ENCODE measurements around the gene BLVRB.
"Not testable (repeated sequence)": the region's sequence is repeated elsewhere in the genome, so short reads cannot be mapped to it uniquely, and the experiment has no call there.

BLVRB gene

DNA sequence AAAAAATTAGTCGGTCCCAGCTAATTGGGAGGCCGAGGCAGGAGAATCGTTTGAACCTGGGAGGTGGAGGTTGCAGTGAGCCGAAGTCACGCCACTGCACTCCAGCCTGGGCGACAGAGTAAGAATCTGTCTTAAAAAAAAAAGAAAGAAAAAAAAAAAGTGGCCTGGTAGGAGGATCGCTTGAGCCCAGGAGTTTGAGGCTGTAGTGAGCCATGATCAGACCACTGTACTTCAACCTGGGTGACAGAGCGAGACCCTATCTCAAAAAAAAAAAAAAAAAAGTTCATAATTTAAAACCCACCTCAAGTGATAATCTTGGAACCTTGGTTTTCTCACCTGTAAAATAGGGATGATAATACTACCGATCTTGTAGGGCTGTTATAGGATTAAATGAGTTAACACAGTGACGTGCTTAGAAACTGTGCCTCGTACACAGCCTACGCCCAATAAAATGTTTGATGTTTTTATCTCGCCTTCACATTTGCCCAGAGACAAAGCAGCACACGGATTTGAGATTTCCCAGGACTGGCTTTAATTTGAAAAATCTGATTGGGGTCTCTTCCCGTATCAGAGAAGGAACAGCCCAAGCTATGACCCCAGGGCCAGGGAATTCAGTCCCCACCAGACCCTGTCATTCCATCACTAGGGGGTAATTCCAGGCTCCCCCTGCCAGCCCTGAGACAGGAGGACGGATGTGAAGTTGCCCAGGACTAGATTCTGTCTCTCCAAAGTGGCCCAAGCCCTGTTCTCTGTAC is 43.4 kb downstream of the BLVRB start:
- DNase-seq, result no peak

- peak; percentile 60 for DNase-seq
Measured at GRCh38 chr19:40420766-40421765, 44.5 kb downstream of the BLVRB start.

- no peak for DNase-seq
Measured at GRCh38 chr19:40420451-40420765, 45.1 kb downstream of the BLVRB start.

- no peak for DNase-seq
Measured at GRCh38 chr19:40419780-40420179, 45.8 kb downstream of the BLVRB start.

GRCh38 chr19:40419066-40419612 is 46.4 kb downstream of the BLVRB start:
- DNase-seq, result no peak

DNA sequence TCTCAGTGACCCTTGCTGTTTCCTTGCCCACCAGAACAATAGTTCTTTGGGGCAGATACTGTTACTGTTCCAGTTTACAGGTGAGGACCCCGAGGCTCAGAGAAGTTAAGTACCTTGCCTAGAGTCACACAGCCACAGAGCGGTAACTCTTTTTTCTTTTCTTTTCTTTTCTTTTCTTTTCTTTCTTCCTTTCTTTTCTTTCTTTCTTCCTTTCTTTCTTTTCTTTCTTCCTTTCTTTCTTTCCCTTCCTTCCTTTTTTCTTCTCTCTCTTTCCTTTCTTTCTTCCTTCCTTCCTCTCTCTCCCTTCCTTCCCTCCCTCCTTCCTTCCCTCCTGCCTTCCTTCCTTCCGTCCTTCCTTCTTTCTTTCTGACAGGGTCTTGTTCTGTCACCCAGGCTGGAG is 47.5 kb downstream of the BLVRB start:
- DNase-seq, result no peak

DNA sequence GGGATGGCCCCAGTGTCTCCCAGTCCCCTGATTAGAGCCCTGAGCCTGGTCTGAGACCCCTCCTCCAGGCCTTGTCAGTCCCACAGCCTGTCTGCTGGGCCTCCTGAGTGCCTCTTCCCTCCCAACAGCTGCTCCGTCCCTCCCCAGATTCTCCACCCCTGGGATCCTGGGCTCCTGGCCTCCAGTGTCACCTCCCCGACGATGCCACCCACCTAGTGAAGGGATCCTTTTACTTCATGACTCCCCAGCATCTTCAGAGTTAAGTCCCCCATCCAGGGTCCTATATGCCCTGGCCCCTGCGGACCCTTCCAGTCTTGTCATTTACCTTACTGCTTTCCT is 47.9 kb downstream of the BLVRB start:
- no peak for DNase-seq

DNA sequence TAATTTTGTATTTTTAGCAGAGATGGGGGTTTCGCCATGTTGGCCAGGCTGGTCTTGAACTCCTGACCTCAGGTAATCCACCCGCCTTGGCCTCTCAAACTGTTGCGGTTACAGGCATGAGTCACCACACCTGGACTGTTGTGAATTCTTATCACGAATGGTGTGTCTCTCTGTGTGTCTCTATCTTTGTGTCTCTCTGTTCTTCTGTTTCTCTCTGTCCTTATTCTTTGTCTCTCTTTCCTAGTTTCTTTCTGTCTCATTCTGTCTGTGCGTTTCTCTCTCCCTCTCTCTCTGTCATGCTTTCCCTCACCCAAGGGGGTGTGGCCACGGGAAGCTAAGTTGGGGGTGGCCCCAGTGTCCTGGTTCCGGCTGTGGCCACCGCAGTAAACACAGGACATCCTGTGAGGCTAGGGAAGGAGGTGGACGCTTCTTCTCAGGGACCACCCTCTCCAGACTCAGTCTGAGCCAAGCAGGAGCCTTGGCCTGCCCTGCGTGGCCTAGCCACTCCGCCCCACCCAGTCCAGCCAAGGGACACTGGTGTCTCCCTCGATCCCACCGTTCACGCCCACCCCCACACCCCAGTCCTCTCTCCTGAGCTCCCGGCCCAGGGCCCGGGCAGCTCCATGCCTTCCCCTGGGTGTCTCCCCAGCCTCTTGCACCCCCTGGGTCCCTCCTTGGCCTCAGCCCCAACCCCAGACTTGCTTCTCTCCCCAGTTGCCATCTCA is 48.5 kb downstream of the BLVRB start:
- no peak for DNase-seq

DNA sequence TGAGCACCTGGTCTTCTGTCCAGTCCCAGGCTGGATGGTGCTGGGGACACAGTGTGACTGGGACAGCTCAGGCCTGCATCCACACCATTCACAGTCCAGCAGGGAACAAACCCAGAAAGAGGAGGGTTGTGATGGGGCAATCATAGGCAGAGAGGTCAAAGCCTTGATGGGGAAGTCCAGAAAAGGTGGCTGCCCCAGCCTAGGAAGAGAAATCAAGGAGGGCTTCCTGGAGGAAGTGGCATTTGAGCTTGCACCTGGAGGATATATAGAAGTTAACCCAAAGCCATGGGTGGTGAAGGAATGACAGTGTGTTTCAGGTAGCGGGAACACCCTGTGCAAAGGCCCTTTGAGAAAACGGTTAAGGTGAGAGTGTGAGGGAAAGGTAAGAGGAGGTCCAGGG is 49.8 kb downstream of the BLVRB start:
- no peak for DNase-seq

DNA sequence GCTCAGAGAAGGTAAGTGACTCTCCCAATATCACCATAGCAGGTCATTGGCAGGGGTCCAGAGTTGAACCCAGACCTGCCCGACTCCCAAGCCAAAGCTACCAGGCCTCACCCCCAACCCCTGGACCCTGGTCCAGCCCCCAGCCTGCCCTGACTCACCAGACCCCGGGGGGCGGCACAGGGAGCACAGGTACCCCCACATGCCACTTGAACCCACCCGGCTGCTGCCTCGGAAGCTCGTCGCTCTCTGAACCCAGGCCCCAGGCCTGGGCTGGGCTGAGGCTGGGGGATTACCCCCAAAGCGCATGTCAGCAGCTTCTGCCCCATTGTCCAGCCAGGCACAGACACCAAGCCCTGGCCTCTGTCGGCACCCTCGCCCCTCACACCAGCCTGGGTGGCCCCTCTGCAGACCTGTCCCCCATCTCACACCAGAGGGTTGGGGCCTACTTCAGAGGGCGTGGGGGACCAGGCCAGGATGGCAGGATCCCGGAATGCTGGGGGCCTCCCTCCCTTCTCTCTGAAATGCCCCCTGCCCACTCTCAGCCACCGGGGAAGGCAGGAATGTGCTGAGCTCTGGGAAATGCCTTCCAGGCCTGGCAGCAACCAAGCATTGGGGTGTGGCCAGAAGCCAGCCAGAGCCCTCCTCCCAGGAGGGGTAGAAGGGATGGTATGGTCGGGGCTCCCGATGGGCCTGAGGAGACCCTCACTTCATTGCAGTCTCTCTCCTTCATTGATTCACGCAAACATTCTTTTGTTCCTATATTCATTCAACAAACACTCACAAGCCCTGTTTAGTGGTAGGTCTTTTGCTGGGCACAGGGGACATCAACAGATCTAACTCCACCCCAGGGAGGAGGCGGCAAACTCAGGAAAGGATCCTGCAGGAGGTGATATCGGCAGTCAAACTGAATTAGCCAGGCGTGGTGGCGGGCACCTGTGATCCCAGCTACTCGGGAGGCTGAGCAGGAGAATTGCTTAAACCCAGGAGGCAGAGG is 50.7 kb downstream of the BLVRB start:
- DNase-seq, result no peak

- DNase-seq, result no peak
Measured at GRCh38 chr19:40413291-40413845, 52.2 kb downstream of the BLVRB start, which contains the start of gene PRX. Gene PRX, minus strand, starts transcription at chr19:40413378. Its CDS starts 5,446 bp downstream, at chr19:40407932.

GRCh38 chr19:40412866-40413265 is 52.7 kb downstream of the BLVRB start:
- DNase-seq, result no peak

DNA sequence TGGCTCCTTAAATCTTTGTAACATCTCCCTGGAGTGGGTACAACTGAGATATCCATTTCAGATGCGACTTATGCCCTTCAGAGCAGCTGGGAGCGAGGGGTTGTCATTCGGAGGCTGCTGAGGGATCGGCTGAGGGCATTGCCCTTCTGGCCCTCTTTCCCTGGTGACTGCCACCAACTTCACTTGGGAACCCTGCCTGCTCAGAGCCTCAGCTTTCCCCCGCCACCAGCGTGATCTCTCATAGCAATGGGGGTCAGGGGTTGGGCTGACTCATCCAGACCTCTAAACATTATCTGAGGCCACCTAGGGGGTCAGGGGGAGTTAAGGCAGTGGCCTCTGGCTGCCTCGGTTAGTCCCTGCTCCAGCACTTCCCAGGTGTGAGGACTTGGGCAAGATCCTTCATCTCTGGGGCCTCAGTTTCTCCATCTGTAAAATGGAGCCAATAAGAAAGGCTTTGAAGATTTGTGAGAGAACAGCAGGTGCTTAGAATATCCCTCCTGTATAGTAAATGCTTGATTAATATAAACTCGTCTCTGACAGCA is 53.5 kb downstream of the BLVRB start:
- DNase-seq, result no peak

DNA sequence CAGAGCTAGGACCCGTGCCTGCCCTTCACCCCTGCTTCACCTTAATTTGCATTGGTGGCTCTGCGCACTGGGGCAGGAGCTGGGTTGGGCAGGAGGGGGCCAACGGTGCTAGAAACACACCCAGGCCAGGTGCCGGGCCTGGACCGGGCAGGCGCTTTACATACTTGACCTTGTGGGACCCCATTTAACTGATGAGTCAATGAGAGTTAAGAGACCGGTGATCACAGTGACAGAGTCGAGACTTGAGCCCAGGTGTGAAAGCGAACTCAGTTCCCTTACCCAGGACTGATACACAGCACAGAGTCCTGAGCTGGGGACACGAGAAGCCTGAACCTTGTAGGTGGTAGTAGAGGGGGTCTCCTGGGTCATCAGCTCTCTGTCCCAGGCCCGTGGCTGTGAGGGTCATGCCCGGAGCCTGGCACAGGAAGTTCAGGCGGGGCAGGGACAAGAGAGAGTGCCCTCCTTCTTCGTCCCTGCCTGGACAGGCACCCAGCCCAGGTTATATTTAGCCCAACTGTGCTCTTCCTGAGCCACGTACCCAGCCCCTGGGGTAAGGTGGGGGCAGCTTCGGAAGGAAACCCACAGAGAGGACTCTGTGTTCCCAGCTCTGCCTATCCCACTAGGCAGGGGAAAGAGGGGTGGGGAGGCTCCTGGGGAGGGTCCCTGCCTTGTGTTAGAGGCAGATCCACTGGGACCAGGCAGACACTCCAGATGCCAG is 54.3 kb downstream of the BLVRB start:
- DNase-seq, result no peak

- no peak for DNase-seq
Measured at GRCh38 chr19:40410030-40410389, 55.5 kb downstream of the BLVRB start.

DNA sequence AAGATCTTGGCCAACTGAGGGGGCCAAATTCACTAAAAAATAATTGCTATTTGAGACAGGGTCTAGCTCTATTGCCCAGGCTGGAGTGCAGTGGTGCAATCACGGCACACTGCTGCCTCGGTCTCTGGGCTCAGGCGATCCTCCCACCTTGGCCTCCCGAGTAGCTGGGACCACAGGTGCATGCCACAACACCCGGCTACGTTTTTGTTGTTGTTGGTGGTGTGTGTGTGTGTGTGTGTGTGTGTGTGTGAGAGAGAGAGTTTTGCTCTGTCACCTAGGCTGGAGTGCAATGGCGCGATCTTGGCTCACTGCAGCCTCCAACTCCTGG is 57.0 kb downstream of the BLVRB start:
- DNase-seq, result not testable (repeated sequence)

- no peak for DNase-seq
Measured at GRCh38 chr19:40407714-40408597, 57.6 kb downstream of the BLVRB start.

GRCh38 chr19:40403262-40403984 is 62.1 kb downstream of the BLVRB start:
- peak; percentile 41 for DNase-seq

DNA sequence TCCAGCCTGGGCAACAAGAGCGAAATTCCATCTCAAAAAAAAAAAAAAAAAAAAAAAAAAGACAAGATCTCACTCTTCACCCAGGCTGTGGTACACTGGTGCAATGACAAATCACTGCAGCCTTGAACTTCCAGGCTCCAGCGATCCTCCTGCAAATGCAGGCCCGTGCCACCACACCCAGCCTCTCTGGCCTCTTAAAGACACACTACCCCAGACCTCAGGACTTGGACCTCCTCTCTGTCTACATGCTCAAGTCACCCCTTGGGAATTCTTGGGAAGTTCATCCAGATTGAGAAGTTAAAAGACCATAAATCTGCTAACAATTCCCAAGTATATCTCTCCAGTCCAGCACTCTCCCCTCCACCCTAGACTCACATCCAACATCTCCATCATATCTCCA is 65.0 kb downstream of the BLVRB start:
- DNase-seq, result no peak

Measured in NCI-H1105 treated with DMSO at 0.1 percent for 48 hours (cell line).